Islet of Langerhans (tissue), 1 donor: ENCODE data around the gene PWP2.
"Not testable (repeated sequence)": the region's sequence is repeated elsewhere in the genome, so short reads cannot be mapped to it uniquely, and the experiment has no call there.

ENCODE experiments used
- FAIRE-seq: peaks from one replicate; lab custom pipeline; 2011; peaks lifted over from hg19 to GRCh38; lab: Jason Lieb, UNC

Gene PWP2

DNA sequence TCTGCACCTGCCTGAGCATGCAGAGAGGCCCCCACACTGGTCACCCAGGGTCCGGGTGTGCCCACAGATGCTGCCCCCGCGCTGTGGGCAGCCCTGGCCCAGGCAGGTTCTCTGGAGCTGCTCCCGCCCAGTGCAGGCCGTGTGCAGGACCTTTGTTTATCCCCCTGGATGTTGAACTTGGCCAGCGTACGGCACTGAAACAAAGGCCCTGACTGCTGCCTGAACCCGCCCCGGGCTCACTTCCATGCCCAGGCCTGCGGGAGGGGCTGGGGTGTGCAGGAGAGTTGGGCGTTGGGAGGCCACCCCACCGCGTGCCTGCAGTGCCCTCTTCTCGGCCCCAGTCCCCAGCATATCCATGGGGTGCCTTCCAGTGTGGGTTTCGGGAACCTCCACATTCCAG is 58.7 kb downstream of the PWP2 start:
- not testable (repeated sequence) for FAIRE-seq

GRCh38 chr21:44167527-44167926 is 60.3 kb downstream of the PWP2 start:
- not testable (repeated sequence) for FAIRE-seq

DNA sequence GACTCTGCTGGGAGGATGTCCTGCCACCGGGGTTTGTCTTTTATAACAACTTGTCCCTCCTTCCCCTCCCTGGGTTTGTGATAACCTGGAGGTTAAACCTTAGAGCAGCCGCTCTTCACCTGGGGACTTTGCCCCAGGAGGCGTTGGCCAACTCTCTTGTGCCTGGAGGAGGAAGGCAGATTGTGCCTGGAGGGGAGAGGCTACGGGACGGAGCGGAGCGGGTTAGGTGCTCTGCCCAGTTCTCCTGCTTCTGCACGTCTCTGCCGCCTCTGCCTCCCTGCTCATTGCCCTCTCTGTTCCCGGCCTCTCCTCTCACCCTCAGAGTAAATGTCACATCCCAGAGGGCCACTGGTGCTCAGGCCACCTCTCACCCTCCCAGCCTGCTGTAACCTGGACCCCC is 63.1 kb downstream of the PWP2 start:
- FAIRE-seq = not testable (repeated sequence)

DNA sequence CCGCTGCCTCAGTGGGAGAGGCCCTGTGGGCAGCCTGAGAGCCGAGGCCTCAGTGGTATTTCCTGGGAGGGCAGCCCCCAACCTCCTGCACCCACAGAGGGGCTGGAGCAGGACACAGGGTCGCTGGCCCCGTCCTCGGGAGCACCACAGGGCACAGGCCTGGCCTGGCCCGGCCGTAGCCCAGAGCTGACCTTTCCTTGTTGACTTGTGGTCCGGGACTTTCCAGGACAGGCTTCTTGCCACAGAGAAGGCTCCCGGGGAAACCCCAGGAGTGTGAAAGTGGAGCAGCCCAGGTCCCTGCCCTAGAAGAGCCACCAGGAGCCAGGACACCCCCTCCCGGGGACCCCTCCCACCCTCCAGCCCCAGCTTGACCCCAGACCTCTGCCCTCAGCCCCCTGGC is 63.7 kb downstream of the PWP2 start:
- not testable (repeated sequence) for FAIRE-seq

DNA sequence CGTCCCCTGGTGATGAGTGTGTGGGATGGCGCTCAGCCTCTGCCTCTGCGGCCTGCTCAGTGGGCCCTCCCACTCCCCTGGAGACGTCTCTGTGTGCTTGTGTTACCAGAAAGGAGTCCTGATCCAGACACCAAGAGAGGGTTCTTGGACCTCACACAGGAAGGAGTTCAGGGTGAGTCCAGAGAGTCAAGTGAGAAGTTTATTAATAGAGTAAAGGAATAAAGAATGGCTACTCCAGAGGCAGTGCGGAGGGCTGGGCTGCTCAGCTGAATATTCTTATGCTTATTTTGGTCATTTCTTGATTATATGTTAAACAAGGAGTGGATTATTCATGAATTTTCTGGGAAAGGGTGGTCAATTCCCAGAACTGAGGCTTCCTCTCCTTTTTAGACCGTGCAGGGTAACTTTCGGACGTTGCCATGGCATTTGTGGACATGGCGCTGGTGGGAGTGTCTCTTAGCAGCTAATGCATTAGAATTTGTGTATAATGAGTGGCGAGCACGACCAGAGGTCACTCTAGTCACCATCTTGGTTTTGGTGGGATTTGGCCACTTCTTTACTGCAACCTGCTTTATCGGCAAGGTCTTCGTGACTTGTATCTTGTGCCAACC is 64.9 kb downstream of the PWP2 start:
- not testable (repeated sequence) for FAIRE-seq

- FAIRE-seq = not testable (repeated sequence)
These were observed 65.5 kb downstream of the PWP2 start for GRCh38 chr21:44172741-44173140.

DNA sequence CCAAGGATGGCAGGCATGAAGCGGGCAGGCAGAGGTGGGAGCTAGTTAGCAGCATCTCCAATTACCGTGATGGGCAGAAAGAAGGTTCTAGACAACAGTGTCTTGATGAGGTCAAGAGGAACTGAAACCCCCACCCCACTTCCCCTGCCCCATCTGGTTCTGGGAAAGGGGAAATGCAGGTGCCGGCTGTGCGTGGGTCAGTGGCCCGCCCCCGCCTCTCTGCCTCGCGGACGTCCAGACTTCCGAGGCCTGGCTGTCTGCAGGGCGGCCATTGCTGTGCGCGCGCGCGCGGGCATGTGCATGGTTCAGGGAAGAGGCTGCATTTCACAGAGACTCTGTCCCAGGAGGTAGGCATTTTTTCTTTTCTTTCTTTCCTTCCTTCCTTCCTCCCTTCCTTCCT is 68.0 kb downstream of the PWP2 start:
- FAIRE-seq = not testable (repeated sequence)

- not testable (repeated sequence) for FAIRE-seq
These were observed 68.9 kb downstream of the PWP2 start for GRCh38 chr21:44176127-44176526.
